GM19043 (cell line): ENCODE measurements around the gene VGF.

ENCODE experiments used
- ATAC-seq: cut with Tn5 transposase; IDR thresholded peaks from one replicate; pipeline ENCODE4 v1.9.1; 2021; ENCODE audit warnings: low read depth; ENCODE audit not compliant: unreplicated experiment

VGF gene

GRCh38 chr7:101186194-101186593 is 20.8 kb upstream of the VGF start:
- ATAC-seq = no peak

- no peak for ATAC-seq
These were observed 20.0 kb upstream of the VGF start for GRCh38 chr7:101185258-101185839.

- no peak for ATAC-seq
These were observed 14.9 kb upstream of the VGF start, which contains the start of gene NAT16 for GRCh38 chr7:101180130-101180755. TSS of gene NAT16 (minus strand) at chr7:101180293. CDS start at chr7:101174807, 5,486 bp downstream.

- no peak for ATAC-seq
These were observed 14.3 kb upstream of the VGF start for GRCh38 chr7:101179713-101180112.

GRCh38 chr7:101179117-101179516 is 13.7 kb upstream of the VGF start:
- no peak for ATAC-seq

- ATAC-seq = no peak
These were observed 12.3 kb upstream of the VGF start for GRCh38 chr7:101177644-101178043.

GRCh38 chr7:101175664-101176063 is 10.3 kb upstream of the VGF start:
- ATAC-seq = no peak

GRCh38 chr7:101174322-101174854 is 9.0 kb upstream of the VGF start:
- no peak for ATAC-seq

- no peak for ATAC-seq
These were observed 8.4 kb upstream of the VGF start for GRCh38 chr7:101173752-101174244.

GRCh38 chr7:101172854-101173751 is 7.7 kb upstream of the VGF start:
- no peak for ATAC-seq

GRCh38 chr7:101172005-101172853 is 6.9 kb upstream of the VGF start:
- no peak for ATAC-seq

- no peak for ATAC-seq
These were observed 6.1 kb upstream of the VGF start for GRCh38 chr7:101171442-101171837.

GRCh38 chr7:101170617-101171441 is 5.5 kb upstream of the VGF start:
- ATAC-seq = no peak

- no peak for ATAC-seq
These were observed 4.6 kb upstream of the VGF start for GRCh38 chr7:101169838-101170551.

- ATAC-seq = no peak
These were observed 3.9 kb upstream of the VGF start for GRCh38 chr7:101169110-101169837.

- ATAC-seq = no peak
These were observed 3.2 kb upstream of the VGF start for GRCh38 chr7:101168412-101169049.

GRCh38 chr7:101167645-101168411 is 2.5 kb upstream of the VGF start:
- ATAC-seq = no peak
